HG03139 (cell line): Measurements from ENCODE around the gene CFAP70.
"Not testable (repeated sequence)": the region's sequence is repeated elsewhere in the genome, so short reads cannot be mapped to it uniquely, and the experiment has no call there.

Source experiments
- ATAC-seq: cut with Tn5 transposase; IDR thresholded peaks from one replicate; pipeline ENCODE4 v1.9.1; 2021; ENCODE audit not compliant: unreplicated experiment

The CFAP70 gene

GRCh38 chr10:73258612-73259011, 100.1 kb downstream of the CFAP70 start:
- not testable (repeated sequence) for ATAC-seq

GRCh38 chr10:73253225-73253555, 105.5 kb downstream of the CFAP70 start:
- ATAC-seq = no peak

- ATAC-seq = peak; percentile 66
These were observed 106.0 kb downstream of the CFAP70 start, which contains the start of gene MRPS16 for GRCh38 chr10:73252445-73253224. Gene MRPS16 (minus strand): TSS chr10:73252644. CDS start chr10:73252482, 162 bp downstream.

- ATAC-seq = peak; percentile 35
These were observed 106.8 kb downstream of the CFAP70 start for GRCh38 chr10:73251683-73252444.

GRCh38 chr10:73248259-73248724, 110.4 kb downstream of the CFAP70 start:
- ATAC-seq = no peak

- ATAC-seq = no peak
These were observed 111.0 kb downstream of the CFAP70 start for GRCh38 chr10:73247509-73248258.

- peak; percentile 69 for ATAC-seq
These were observed 111.8 kb downstream of the CFAP70 start, which contains the start of gene DNAJC9 for GRCh38 chr10:73246646-73247508. Gene DNAJC9 (minus strand): TSS chr10:73247255. CDS start chr10:73247189, 66 bp downstream.

- ATAC-seq = no peak
These were observed 112.4 kb downstream of the CFAP70 start for GRCh38 chr10:73246322-73246645.

GRCh38 chr10:73244866-73245477, 113.7 kb downstream of the CFAP70 start:
- no peak for ATAC-seq

- no peak for ATAC-seq
These were observed 118.8 kb downstream of the CFAP70 start for GRCh38 chr10:73239908-73240307.

- ATAC-seq = no peak
These were observed 119.6 kb downstream of the CFAP70 start for GRCh38 chr10:73238990-73239566.

- ATAC-seq = no peak
These were observed 124.0 kb downstream of the CFAP70 start for GRCh38 chr10:73234695-73235094.

GRCh38 chr10:73233883-73234282, 124.8 kb downstream of the CFAP70 start:
- ATAC-seq = no peak

- no peak for ATAC-seq
These were observed 125.8 kb downstream of the CFAP70 start for GRCh38 chr10:73232887-73233286.

GRCh38 chr10:73229567-73229966, 129.1 kb downstream of the CFAP70 start:
- ATAC-seq = no peak

GRCh38 chr10:73228247-73228646, 130.4 kb downstream of the CFAP70 start:
- ATAC-seq = no peak

GRCh38 chr10:73226663-73227062, 132.0 kb downstream of the CFAP70 start:
- no peak for ATAC-seq

GRCh38 chr10:73225518-73225917, 133.1 kb downstream of the CFAP70 start:
- no peak for ATAC-seq

GRCh38 chr10:73220989-73221388, 137.7 kb downstream of the CFAP70 start:
- no peak for ATAC-seq

- no peak for ATAC-seq
These were observed 139.3 kb downstream of the CFAP70 start for GRCh38 chr10:73219384-73219783.
